IPS-NIHi11 (cell line): ENCODE measurements around the gene TMSB4X.

Experiments used
- DNase-seq: peaks from one replicate; pipeline ENCODE4 v3.0.0; 2012; ENCODE audit warnings: mixed read lengths, low spot score

TMSB4X gene

DNA sequence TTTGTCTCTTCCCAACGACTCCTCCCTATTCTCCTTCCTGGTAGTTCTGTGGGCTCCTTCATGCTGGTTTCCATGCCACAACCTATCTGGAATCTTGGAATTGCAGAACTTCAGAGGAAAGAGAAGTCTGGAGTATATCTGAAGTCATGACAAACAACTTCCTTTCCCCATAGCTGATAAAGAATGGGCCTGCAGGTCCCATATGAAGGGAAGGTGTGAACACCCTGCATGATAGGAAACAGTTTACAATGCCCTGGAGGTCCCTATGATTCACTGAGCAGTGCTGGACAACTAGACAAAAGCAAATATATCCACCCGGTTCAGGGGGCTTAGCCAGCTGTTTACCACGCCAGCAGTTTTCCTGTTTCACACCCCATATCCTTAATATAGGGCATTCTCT, 50.1 kb downstream of the TMSB4X start:
- no peak for DNase-seq
